ENCODE measurements around the gene HOOK1. TPM values are rescaled to one million over a fixed set of nuclear protein-coding genes. Genes with fewer than 3 reads are reported as not detected.
"Not testable (repeated sequence)": the region's sequence is repeated elsewhere in the genome, so short reads cannot be mapped to it uniquely, and the experiment has no call there.

HOOK1 gene
- total and polyA plus RNA-seq, 8 donors, result 10.9 to 32.0 (median 24.7) TPM

- H3K4me1 ChIP-seq, result no peaks in the 10 kb centered on the region
- H3K36me3 ChIP-seq, result peaks cover 0 to 40% (median 7%) of the 10 kb centered on the region in 3 donors
- peaks cover 0 to 2% (median 0%) of the 10 kb centered on the region in 4 donors for H3K9me3 ChIP-seq
- no peak for DNase-seq
- intact Hi-C loops (cut with DNase I), result no loop called here
- ATAC-seq, result no peak
- H3K4me3 ChIP-seq, result no peak overlapping the region
- FAIRE-seq, result no peak
- H3K27me3 ChIP-seq, result no peaks in the 10 kb centered on the region
- no peak overlapping the region for H3K27ac ChIP-seq
- no peak for TF ChIP-seq CTCF (IDR thresholded peaks at IDR 0.05)
- 93 to 97% methylated on average over 3 of the region's 3 CpGs for WGBS, 2 donors
These were observed 31.6 kb downstream of the HOOK1 start for GRCh38 chr1:59846209-59846894.

- DNase-seq (no peak), FAIRE-seq (no peak), ATAC-seq (no peak)
- Histone ChIP-seq H3K27ac (no peak overlapping the region), H3K4me3 (no peak overlapping the region), H3K9me3 (peaks cover 0 to 2% (median 0%) of the 10 kb centered on the region in 4 donors), H3K36me3 (peaks cover 0 to 40% (median 7%) of the 10 kb centered on the region in 3 donors), H3K27me3 (no peaks in the 10 kb centered on the region), H3K4me1 (peaks cover 0 to 1% (median 0%) of the 10 kb centered on the region in 3 donors)
- whole genome bisulfite sequencing, 2 donors, result 80 to 87% methylated on average over 2 of the region's 2 CpGs
- intact Hi-C loops (cut with DNase I), result no loop called here
- TF ChIP-seq CTCF (IDR thresholded peaks at IDR 0.05), result no peak
These were observed 32.1 kb downstream of the HOOK1 start for GRCh38 chr1:59846895-59847282.

- TF ChIP-seq CTCF (IDR thresholded peaks at IDR 0.05), result no peak
- 51 to 61% methylated on average over 1 of the region's 1 CpG for WGBS, 2 donors
- Histone ChIP-seq H3K27ac (no peak overlapping the region), H3K4me3 (no peak overlapping the region), H3K9me3 (no peaks in the 10 kb centered on the region), H3K4me1 (peaks cover 9 to 15% (median 14%) of the 10 kb centered on the region in 3 donors), H3K27me3 (no peaks in the 10 kb centered on the region), H3K36me3 (peaks cover 0 to 21% (median 7%) of the 10 kb centered on the region in 3 donors)
- intact Hi-C loops (cut with DNase I), result no loop called here
- ATAC-seq, result no peak
- DNase-seq, result no peak
- no peak for FAIRE-seq
These were observed 37.4 kb downstream of the HOOK1 start for GRCh38 chr1:59852117-59852516.

- ATAC-seq; intact Hi-C loops (cut with DNase I); H3K9me3 ChIP-seq; DNase-seq; H3K27me3 ChIP-seq; H3K27ac ChIP-seq; H3K4me3 ChIP-seq; H3K36me3 ChIP-seq; FAIRE-seq: not testable (repeated sequence)
- peaks cover 11 to 36% (median 25%) of the 10 kb centered on the region in 3 donors for H3K4me1 ChIP-seq
- WGBS, 2 donors, result 99 to 100% methylated on average over 1 of the region's 1 CpG
These were observed 40.5 kb downstream of the HOOK1 start for GRCh38 chr1:59855297-59855696.

- Histone ChIP-seq H3K4me1 (peaks cover 11 to 35% (median 25%) of the 10 kb centered on the region in 3 donors), H3K4me3 (no peak overlapping the region), H3K36me3 (peaks cover 0 to 12% (median 0%) of the 10 kb centered on the region in 3 donors), H3K27ac (peak overlapping the region in 3 of 4 donors; percentile 19 to 67 (median 58)), H3K9me3 (no peaks in the 10 kb centered on the region), H3K27me3 (no peaks in the 10 kb centered on the region)
- intact Hi-C loops (cut with DNase I), result no loop called here
- no peak for FAIRE-seq
- 16 to 22% methylated on average over 4 of the region's 4 CpGs for whole genome bisulfite sequencing, 2 donors
- ATAC-seq, result peak; percentile 88 to 94 (median 92)
- peak in 4 of 6 donors; percentile 36 to 55 (median 48) for DNase-seq
- no peak for TF ChIP-seq CTCF (IDR thresholded peaks at IDR 0.05)
These were observed 42.1 kb downstream of the HOOK1 start for GRCh38 chr1:59856725-59857338.
